ENCODE data around the gene PTPRE.

Gene PTPRE

DNA sequence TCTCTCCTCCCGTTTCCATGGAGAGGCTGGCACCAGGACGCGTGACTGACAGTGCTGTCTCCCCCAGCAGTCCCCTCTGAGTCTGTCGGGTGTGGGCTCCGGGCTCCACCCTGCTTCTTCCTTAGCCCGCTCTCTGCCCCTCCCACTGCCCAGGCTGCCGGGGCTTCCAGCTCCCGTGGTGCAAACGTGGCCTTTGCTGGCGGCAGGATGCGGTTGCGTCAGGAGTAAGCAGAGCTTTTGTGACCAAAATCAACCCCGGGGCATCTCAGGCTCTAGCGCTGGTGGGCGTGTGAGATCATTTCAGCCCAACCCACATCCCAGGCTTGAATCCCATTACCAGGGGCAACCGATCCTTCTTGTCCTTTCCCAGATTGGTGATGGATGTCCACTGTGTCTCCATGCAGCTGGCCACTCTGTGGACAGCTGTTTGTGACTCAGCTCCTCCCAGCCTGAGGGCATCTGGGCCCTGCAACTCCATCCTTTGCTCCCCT is 28.2 kb downstream of the PTPRE start:
- H3K4me3 ChIP-seq (ENCODE audit: low read depth, low read length), result no peak overlapping the region
- DNase-seq (ENCODE audit: low read depth), result no peak
- TF ChIP-seq, protein P1, sequence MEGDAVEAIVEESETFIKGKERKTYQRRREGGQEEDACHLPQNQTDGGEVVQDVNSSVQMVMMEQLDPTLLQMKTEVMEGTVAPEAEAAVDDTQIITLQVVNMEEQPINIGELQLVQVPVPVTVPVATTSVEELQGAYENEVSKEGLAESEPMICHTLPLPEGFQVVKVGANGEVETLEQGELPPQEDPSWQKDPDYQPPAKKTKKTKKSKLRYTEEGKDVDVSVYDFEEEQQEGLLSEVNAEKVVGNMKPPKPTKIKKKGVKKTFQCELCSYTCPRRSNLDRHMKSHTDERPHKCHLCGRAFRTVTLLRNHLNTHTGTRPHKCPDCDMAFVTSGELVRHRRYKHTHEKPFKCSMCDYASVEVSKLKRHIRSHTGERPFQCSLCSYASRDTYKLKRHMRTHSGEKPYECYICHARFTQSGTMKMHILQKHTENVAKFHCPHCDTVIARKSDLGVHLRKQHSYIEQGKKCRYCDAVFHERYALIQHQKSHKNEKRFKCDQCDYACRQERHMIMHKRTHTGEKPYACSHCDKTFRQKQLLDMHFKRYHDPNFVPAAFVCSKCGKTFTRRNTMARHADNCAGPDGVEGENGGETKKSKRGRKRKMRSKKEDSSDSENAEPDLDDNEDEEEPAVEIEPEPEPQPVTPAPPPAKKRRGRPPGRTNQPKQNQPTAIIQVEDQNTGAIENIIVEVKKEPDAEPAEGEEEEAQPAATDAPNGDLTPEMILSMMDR (IDR thresholded peaks at IDR 0.05; ENCODE audit: low read depth, low read length, missing control alignments), result no peak

DNA sequence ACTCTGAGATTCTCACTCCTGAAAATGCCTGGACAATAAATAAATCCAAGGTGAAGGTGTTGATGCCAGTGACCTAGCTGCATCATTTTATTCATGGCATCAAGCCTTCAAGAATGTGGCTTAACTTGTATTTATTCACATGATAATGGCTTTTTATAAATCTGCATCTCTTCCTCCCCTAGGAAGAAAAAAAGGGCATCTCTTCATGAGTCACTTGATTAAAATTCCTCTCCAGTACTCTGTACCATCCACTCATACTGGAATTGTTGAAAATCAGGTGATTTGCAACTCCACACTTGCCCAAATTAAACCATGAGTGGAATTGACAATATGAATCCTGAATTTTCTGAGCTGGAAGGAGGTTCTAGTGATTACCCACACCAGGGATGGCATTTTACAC is 30.2 kb downstream of the PTPRE start:
- DNase-seq (ENCODE audit: low read depth), result no peak
- H3K4me3 ChIP-seq (ENCODE audit: low read depth, low read length), result no peak overlapping the region
- TF ChIP-seq, protein P1 (IDR thresholded peaks at IDR 0.05; ENCODE audit: low read depth, low read length, missing control alignments), result no peak

DNA sequence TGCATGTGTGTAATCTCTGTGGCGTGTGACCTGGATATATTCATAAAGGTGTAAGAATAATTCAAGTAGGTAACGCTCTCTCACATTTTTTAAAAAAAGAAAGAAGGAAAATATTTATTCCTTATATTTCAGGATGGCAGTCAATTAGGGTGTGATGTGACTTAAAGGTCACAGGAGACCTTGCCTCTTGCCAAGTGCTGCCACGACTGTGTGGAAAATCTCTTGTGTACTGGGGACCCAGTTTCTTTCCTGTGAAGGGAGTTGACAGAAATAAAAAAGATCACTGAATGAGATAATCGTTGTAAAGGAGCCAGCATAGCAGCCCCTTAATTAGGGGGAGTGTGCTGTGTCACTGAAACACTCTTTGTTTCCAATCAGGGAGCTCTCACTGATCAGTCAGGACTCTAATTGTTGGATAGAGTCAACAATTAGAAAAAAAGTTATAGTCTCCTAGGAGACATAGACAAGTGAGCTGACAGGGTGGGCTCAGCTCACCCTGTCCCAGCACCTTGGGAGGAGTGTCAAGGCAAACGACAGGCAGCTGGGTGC is 31.1 kb downstream of the PTPRE start:
- no peak for DNase-seq (ENCODE audit: low read depth)
- TF ChIP-seq, protein P1 (IDR thresholded peaks at IDR 0.05; ENCODE audit: low read depth, low read length, missing control alignments), result no peak
- H3K4me3 ChIP-seq (ENCODE audit: low read depth, low read length), result no peak overlapping the region

- no peak overlapping the region for H3K4me3 ChIP-seq (ENCODE audit: low read depth, low read length)
- no peak for DNase-seq (ENCODE audit: low read depth)
- TF ChIP-seq, protein P1 (IDR thresholded peaks at IDR 0.05; ENCODE audit: low read depth, low read length, missing control alignments), result no peak
Measured at GRCh38 chr10:127939786-127940330, 33.0 kb downstream of the PTPRE start.

DNA sequence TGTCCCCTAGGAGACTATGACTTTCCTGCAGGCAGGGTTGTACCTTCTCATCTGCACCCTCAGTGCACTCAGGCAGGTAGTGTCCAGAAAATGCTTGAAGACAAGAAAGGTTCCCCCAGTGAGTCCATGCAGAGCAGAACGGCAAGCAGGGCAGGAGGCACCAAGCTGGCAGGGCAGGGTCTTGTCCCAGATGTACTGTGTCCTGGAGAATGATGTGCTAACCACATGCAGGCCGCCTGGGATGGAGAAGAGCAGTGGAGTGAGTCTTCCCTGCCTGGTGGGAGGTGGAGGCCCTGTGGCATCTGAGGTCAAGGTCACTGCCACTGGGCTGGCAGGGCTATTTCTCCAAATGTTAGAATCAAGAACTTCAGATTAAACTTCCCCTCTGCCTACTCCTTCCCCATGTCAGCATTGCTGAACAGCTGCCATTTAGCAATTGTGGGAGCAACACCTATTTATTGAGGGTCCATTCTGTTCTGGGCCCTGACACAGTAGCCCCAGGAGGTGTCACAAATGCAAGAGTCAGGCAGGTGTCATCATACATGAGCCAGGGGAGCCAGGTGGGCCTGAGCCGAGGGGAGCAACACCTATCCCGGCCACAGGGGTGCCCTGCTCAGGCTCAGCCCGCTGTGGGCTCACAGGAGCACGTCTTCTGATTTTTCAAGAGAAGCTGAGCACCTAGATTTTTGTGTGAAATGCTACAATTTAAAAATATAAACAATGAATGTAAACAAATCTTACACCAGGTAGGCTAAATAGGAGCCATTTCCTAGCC is 34.1 kb downstream of the PTPRE start:
- no peak for DNase-seq (ENCODE audit: low read depth)
- TF ChIP-seq, protein P1 (IDR thresholded peaks at IDR 0.05; ENCODE audit: low read depth, low read length, missing control alignments), result no peak
- H3K4me3 ChIP-seq (ENCODE audit: low read depth, low read length), result no peak overlapping the region

DNA sequence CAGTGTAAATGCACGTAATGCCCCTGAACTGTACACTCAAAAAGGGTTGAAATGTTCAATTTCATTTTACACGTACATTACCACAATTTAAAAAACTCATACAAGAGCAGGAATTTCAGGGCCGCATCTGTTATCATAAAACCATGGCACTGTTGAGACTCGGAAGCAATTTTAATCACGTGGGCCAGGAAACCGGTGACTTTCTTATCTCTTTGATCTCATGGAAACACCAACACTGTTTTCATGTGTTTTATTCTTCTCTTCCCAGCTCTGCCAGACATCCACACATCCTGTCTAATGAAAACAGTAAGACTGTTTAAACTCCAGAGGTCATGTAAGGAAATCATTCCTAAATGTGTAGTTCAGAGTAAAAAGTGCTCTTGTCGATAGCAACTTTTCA is 35.9 kb downstream of the PTPRE start:
- TF ChIP-seq, protein P1 (IDR thresholded peaks at IDR 0.05; ENCODE audit: low read depth, low read length, missing control alignments), result no peak
- DNase-seq (ENCODE audit: low read depth), result no peak
- no peak overlapping the region for H3K4me3 ChIP-seq (ENCODE audit: low read depth, low read length)

Measured in GM12864 (cell line).